OCI-LY7 (cell line): Measurements from ENCODE around the gene SLC66A1. TPM values are rescaled to one million over a fixed set of nuclear protein-coding genes. Genes with fewer than 3 reads are reported as not detected.

Source experiments
- BruUV-seq: library from RNA; stranded (reverse); fragments of 400-500 nt; replicated peaks from 2 replicates; lab custom pipeline; 2021; lab: Mats Ljungman, UMichigan
- CTCF ChIA-PET: fragments of 300-600 bp; sonication (Branson Sonifier 250); formaldehyde crosslinking; loops from one replicate; lab custom pipeline; 2022; ENCODE audit warnings: antibody characterized with exemption; ENCODE audit not compliant: unreplicated experiment; lab: Charles Lee
- POLR2A ChIA-PET: fragments of 300-600 bp; sonication (Branson Sonifier 250); formaldehyde crosslinking; loops from one replicate; lab custom pipeline; 2022; ENCODE audit warnings: antibody characterized with exemption; lab: Charles Lee
- DNase-seq: peaks from one replicate; pipeline ENCODE4 v3.0.0-alpha.2; 2015; ENCODE audit warnings: low spot score
- H2AFZ ChIP-seq: fragments of 200-600 bp; sonication (generic), shearing (Covaris generic); 2 replicates; pipeline ENCODE4 v1.6.1; 2014; ENCODE audit warnings: mild to moderate bottlenecking, antibody characterized with exemption, low read length, moderate library complexity
- H3K27ac ChIP-seq: fragments of 200-600 bp; sonication (generic); 2 replicates; pipeline ENCODE4 v1.5.1; 2014; ENCODE audit warnings: mixed run types, low read depth, mild to moderate bottlenecking, moderate library complexity, low read length, inconsistent platforms; ENCODE audit not compliant: poor library complexity, severe bottlenecking
- H3K36me3 ChIP-seq: fragments of 200-600 bp; sonication (generic); 2 replicates; pipeline ENCODE4 v1.6.1; 2014; ENCODE audit warnings: mild to moderate bottlenecking, antibody characterized with exemption, low read length, moderate library complexity, mixed read lengths; ENCODE audit not compliant: insufficient read depth
- H3K4me1 ChIP-seq: fragments of 200-600 bp; sonication (generic); 2 replicates; pipeline ENCODE4 v1.5.1; 2014; ENCODE audit warnings: mild to moderate bottlenecking, low read length; ENCODE audit not compliant: insufficient read depth, poor library complexity, severe bottlenecking
- H3K4me2 ChIP-seq: fragments of 200-600 bp; sonication (generic); 2 replicates; pipeline ENCODE4 v1.6.1; 2014; ENCODE audit warnings: mild to moderate bottlenecking, low read length
- H3K4me3 ChIP-seq: fragments of 200-600 bp; sonication (generic); 2 replicates; pipeline ENCODE4 v1.5.1; 2014; ENCODE audit warnings: mild to moderate bottlenecking, low read depth, low read length; ENCODE audit not compliant: poor library complexity, severe bottlenecking
- H3K79me2 ChIP-seq: fragments of 200-600 bp; sonication (generic); 2 replicates; pipeline ENCODE4 v1.6.1; 2016; ENCODE audit warnings: low read depth, mild to moderate bottlenecking, low read length, moderate library complexity, mixed read lengths; ENCODE audit not compliant: insufficient read depth
- H3K9me2 ChIP-seq: fragments of 200-600 bp; sonication (generic); 2 replicates; pipeline ENCODE4 v1.6.1; 2016; ENCODE audit warnings: mild to moderate bottlenecking, low read length, mixed read lengths; ENCODE audit not compliant: insufficient read depth
- H3K9me3 ChIP-seq: fragments of 200-600 bp; sonication (generic); 2 replicates; pipeline ENCODE4 v1.6.1; 2014; ENCODE audit warnings: mild to moderate bottlenecking, mixed run types, low read length, mixed read lengths
- H4K20me1 ChIP-seq: fragments of 200-600 bp; sonication (generic); 2 replicates; pipeline ENCODE4 v1.6.1; 2014; ENCODE audit warnings: mild to moderate bottlenecking, antibody characterized with exemption, low read length, moderate library complexity, mixed read lengths; ENCODE audit not compliant: insufficient read depth
- CTCF ChIP-seq: fragments of 200-600 bp; sonication (generic); conservative IDR thresholded peaks from 2 replicates; pipeline ENCODE4 v1.5.1; 2014; ENCODE audit warnings: mild to moderate bottlenecking, antibody characterized with exemption, low read length, moderate library complexity, mixed read lengths
- EZH2phosphoT487 ChIP-seq: fragments of 200-600 bp; sonication (generic); IDR thresholded peaks from 2 replicates; pipeline ENCODE4 v1.6.1; 2018; ENCODE audit warnings: low read depth, borderline replicate concordance, mild to moderate bottlenecking, mixed run types, antibody characterized with exemption, low read length, moderate library complexity, mixed read lengths
- intact Hi-C: fragments of 100-400 bp; cut with micrococcal nuclease; formaldehyde crosslinking; loops from one replicate; pipeline ENCODE4 v1.10.0; 2022; ENCODE audit not compliant: unreplicated experiment
- total RNA-seq, 2 experiments: library from RNA; depleted of rRNA in 1 of 2; stranded (reverse); fragments of >200 nt in 1 of 2; shearing (Covaris generic) in 1 of 2; gene quantifications; 2 replicates each; pipeline ENCODE4 v1.2.3, GENCODE V29; 2014 to 2022

SLC66A1 gene
- total RNA-seq, 2 experiments from 2014 or later: 14.9 to 21.0 TPM

GRCh38 chr1:19322481-19322880, 10.4 kb downstream of the SLC66A1 start:
- Histone ChIP-seq H3K27ac (no peak overlapping the region), H3K4me2 (no peak overlapping the region), H2AFZ (no peak overlapping the region), H3K79me2 (no peaks in the 10 kb centered on the region), H4K20me1 (no peaks in the 10 kb centered on the region), H3K9me3 (no peaks in the 10 kb centered on the region), H3K9me2 (no peaks in the 10 kb centered on the region), H3K4me1 (peaks cover 1% of the 10 kb centered on the region), H3K4me3 (no peak overlapping the region), H3K36me3 (peaks cover 29% of the 10 kb centered on the region)
- CTCF ChIA-PET: no interaction called here
- POLR2A ChIA-PET: no interaction called here
- intact Hi-C loops: no loop called here
- no TSS peak for BruUV-seq
- DNase-seq: no peak
- no peak for TF ChIP-seq EZH2phosphoT487

GRCh38 chr1:19323987-19324664, 12.0 kb downstream of the SLC66A1 start:
- POLR2A ChIA-PET: no interaction called here
- no peak for DNase-seq
- CTCF ChIA-PET: no interaction called here
- Histone ChIP-seq H3K4me2 (no peak overlapping the region), H2AFZ (no peak overlapping the region), H3K36me3 (peaks cover 17% of the 10 kb centered on the region), H3K9me3 (no peaks in the 10 kb centered on the region), H3K9me2 (no peaks in the 10 kb centered on the region), H3K4me3 (no peak overlapping the region), H3K4me1 (no peaks in the 10 kb centered on the region), H4K20me1 (no peaks in the 10 kb centered on the region), H3K27ac (no peak overlapping the region), H3K79me2 (no peaks in the 10 kb centered on the region)
- BruUV-seq: no TSS peak
- TF ChIP-seq EZH2phosphoT487: no peak
- no peak for TF ChIP-seq CTCF
- intact Hi-C loops: no loop called here

DNA sequence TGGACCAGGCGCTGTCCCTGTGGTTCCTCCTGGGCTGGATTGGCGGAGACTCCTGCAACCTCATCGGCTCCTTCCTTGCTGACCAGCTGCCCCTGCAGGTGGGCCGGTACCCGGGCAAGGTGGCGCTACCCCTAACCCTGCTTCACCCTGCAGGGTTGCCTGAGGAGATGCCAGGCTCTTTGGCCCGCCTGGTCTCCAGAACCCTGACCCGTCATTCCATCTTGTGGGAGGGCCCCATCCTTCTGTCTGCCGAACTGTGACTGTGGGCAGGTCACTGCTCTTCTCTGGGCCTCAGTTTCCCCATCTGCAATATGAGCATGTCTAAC, 12.5 kb downstream of the SLC66A1 start:
- Histone ChIP-seq H3K9me3 (no peaks in the 10 kb centered on the region), H3K4me2 (no peak overlapping the region), H3K4me1 (no peaks in the 10 kb centered on the region), H3K9me2 (no peaks in the 10 kb centered on the region), H3K4me3 (no peak overlapping the region), H3K79me2 (no peaks in the 10 kb centered on the region), H3K36me3 (peaks cover 14% of the 10 kb centered on the region), H2AFZ (no peak overlapping the region), H4K20me1 (no peaks in the 10 kb centered on the region), H3K27ac (no peak overlapping the region)
- BruUV-seq: no TSS peak
- TF ChIP-seq CTCF (no peak), EZH2phosphoT487 (no peak)
- no peak for DNase-seq
- POLR2A ChIA-PET: no interaction called here
- intact Hi-C loops: no loop called here
- CTCF ChIA-PET: no interaction called here
